Fibroblast of peridontal ligament (primary cell): ENCODE results near the gene MYOM3.
A peak's percentile ranks its signal among the peaks of the same experiment; 100 is the strongest.

Experiments
- DNase-seq: peaks from one replicate; pipeline ENCODE4 v3.0.0-alpha.2; 2010; ENCODE audit errors: extremely low read depth

The MYOM3 gene

GRCh38 chr1:24111996-24112779, at the start of gene MYOM3:
MYOM3 (minus strand) TSS chr1:24112135; CDS start chr1:24108636, 3,499 bp downstream.
- peak; percentile 56 for DNase-seq

GRCh38 chr1:24161270-24161669, 49.3 kb upstream of the MYOM3 start:
- no peak for DNase-seq

- DNase-seq = no peak
These were observed 47.4 kb upstream of the MYOM3 start for GRCh38 chr1:24159366-24159765.

GRCh38 chr1:24157918-24158481, 46.1 kb upstream of the MYOM3 start:
- peak; percentile 3 for DNase-seq

- no peak for DNase-seq
These were observed 44.8 kb upstream of the MYOM3 start for GRCh38 chr1:24156542-24157260.

- DNase-seq = no peak
These were observed 43.3 kb upstream of the MYOM3 start for GRCh38 chr1:24155011-24155782.

- no peak for DNase-seq
These were observed 42.3 kb upstream of the MYOM3 start for GRCh38 chr1:24154215-24154614.

GRCh38 chr1:24152631-24153494, 40.9 kb upstream of the MYOM3 start:
- DNase-seq = no peak

- DNase-seq = no peak
These were observed 39.2 kb upstream of the MYOM3 start for GRCh38 chr1:24151175-24151533.

GRCh38 chr1:24150234-24151174, 38.6 kb upstream of the MYOM3 start:
- DNase-seq = peak; percentile 67

GRCh38 chr1:24149866-24150233, 37.9 kb upstream of the MYOM3 start:
- DNase-seq = peak; percentile 17

- DNase-seq = no peak
These were observed 35.9 kb upstream of the MYOM3 start for GRCh38 chr1:24147816-24148215.

- no peak for DNase-seq
These were observed 35.3 kb upstream of the MYOM3 start for GRCh38 chr1:24147194-24147593.

- peak; percentile 14 for DNase-seq
These were observed 30.9 kb upstream of the MYOM3 start, which contains the start of gene IL22RA1 for GRCh38 chr1:24142546-24143534. IL22RA1 (minus strand) TSS chr1:24143140; CDS start chr1:24143082, 58 bp downstream.

- DNase-seq = no peak
These were observed 29.5 kb upstream of the MYOM3 start for GRCh38 chr1:24141311-24141997.

GRCh38 chr1:24140741-24141181, 28.8 kb upstream of the MYOM3 start:
- DNase-seq = no peak

- DNase-seq = no peak
These were observed 28.0 kb upstream of the MYOM3 start for GRCh38 chr1:24139841-24140425.

- no peak for DNase-seq
These were observed 27.2 kb upstream of the MYOM3 start for GRCh38 chr1:24139222-24139489.
